ENCODE measurements around the gene GNG12. TPM values are rescaled to one million over a fixed set of nuclear protein-coding genes. Genes with fewer than 3 reads are reported as not detected.
A peak's percentile ranks its signal among the peaks of the same experiment; 100 is the strongest.

Gene GNG12
- total RNA-seq, 1 experiment from 2014 or later, result 70.0 TPM

DNA sequence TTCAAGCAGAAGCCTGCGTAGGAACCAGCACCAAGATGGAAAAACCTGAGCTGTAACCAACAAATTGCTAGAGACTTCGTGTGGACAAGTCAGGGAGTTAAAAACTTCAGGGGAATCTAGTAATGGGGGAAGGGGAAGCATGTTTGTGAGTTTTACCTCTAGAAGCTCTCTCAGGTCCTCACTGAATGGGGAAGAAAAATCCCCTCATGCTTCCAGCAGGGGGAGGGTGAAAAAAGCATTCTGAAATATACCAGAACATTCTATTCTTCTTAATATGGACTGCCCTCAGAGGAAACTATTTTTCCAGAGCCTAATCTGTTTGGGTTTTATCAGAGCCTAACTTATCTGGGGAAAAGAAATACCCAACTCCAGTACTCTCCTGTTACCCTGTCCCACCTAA, 28.6 kb downstream of the GNG12 start:
- peaks cover 15% of the 10 kb centered on the region; the same call in 1 of the 2 replicates for H3K4me1 ChIP-seq (ENCODE audit: control insufficient read depth, insufficient read depth, low read length)
- intact Hi-C loops (cut with micrococcal nuclease; ENCODE audit: unreplicated experiment), result no loop called here
- no peaks in the 10 kb centered on the region for H3K9me3 ChIP-seq (ENCODE audit: control insufficient read depth, insufficient read depth, low read depth, low read length)
- H3K27me3 ChIP-seq (ENCODE audit: control insufficient read depth, insufficient read depth, low read length), result no peaks in the 10 kb centered on the region
- ChIA-PET CTCF (no interaction called here), POLR2A (no interaction called here)
- no peaks in the 10 kb centered on the region for H3K36me3 ChIP-seq (ENCODE audit: control insufficient read depth, insufficient read depth, low read length)
- TF ChIP-seq POLR2AphosphoS5 (IDR thresholded peaks at IDR 0.05; ENCODE audit: low read depth, low read length), result no peak
- TF ChIP-seq, protein P1, sequence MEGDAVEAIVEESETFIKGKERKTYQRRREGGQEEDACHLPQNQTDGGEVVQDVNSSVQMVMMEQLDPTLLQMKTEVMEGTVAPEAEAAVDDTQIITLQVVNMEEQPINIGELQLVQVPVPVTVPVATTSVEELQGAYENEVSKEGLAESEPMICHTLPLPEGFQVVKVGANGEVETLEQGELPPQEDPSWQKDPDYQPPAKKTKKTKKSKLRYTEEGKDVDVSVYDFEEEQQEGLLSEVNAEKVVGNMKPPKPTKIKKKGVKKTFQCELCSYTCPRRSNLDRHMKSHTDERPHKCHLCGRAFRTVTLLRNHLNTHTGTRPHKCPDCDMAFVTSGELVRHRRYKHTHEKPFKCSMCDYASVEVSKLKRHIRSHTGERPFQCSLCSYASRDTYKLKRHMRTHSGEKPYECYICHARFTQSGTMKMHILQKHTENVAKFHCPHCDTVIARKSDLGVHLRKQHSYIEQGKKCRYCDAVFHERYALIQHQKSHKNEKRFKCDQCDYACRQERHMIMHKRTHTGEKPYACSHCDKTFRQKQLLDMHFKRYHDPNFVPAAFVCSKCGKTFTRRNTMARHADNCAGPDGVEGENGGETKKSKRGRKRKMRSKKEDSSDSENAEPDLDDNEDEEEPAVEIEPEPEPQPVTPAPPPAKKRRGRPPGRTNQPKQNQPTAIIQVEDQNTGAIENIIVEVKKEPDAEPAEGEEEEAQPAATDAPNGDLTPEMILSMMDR (IDR thresholded peaks at IDR 0.05), result 0 out of 2 replicates have a peak, but pooled peaks have one; percentile 4
- no peak overlapping the region for H3K4me3 ChIP-seq (ENCODE audit: low read depth in 2 of 2, low read length in 2 of 2)
- ATAC-seq (no peak), DNase-seq (ENCODE audit: low read depth, low spot score) (no peak)
- BruUV-seq (replicated peaks), result no TSS peak
- in situ Hi-C loops (cut with HindIII; ENCODE audit: low pct_unique_long_range_greater_than_20kb, low sequenced_read_pairs), result no loop called here
- no peak overlapping the region for H3K27ac ChIP-seq (ENCODE audit: low read length)

- in situ Hi-C loops (cut with HindIII; ENCODE audit: low pct_unique_long_range_greater_than_20kb, low sequenced_read_pairs), result no loop called here
- H3K9me3 ChIP-seq (ENCODE audit: control insufficient read depth, insufficient read depth, low read depth, low read length), result no peaks in the 10 kb centered on the region
- DNase-seq (ENCODE audit: low read depth, low spot score), result no peak
- ATAC-seq, result no peak
- intact Hi-C loops (cut with micrococcal nuclease; ENCODE audit: unreplicated experiment), result no loop called here
- no peak overlapping the region for H3K4me3 ChIP-seq (ENCODE audit: low read depth in 2 of 2, low read length in 2 of 2)
- BruUV-seq (replicated peaks), result no TSS peak
- no peak overlapping the region for H3K27ac ChIP-seq (ENCODE audit: low read length)
- no peaks in the 10 kb centered on the region for H3K36me3 ChIP-seq (ENCODE audit: control insufficient read depth, insufficient read depth, low read length)
- H3K27me3 ChIP-seq (ENCODE audit: control insufficient read depth, insufficient read depth, low read length), result no peaks in the 10 kb centered on the region
- H3K4me1 ChIP-seq (ENCODE audit: control insufficient read depth, insufficient read depth, low read length), result peaks cover 15% of the 10 kb centered on the region; the same call in 1 of the 2 replicates
- POLR2A ChIA-PET, result no interaction called here
- CTCF ChIA-PET, result no interaction called here
- TF ChIP-seq POLR2AphosphoS5 (IDR thresholded peaks at IDR 0.05; ENCODE audit: low read depth, low read length) (no peak), REST (IDR thresholded peaks at IDR 0.05; ENCODE audit: insufficient read depth in 1 of 2, low read depth in 2 of 2, low read length in 1 of 2) (no peak), TCF7L2 (IDR thresholded peaks at IDR 0.05; ENCODE audit: low read depth, low read length) (no peak), SIN3A (IDR thresholded peaks at IDR 0.05; ENCODE audit: borderline replicate concordance, insufficient read depth, low read depth, low read length) (no peak)
- TF ChIP-seq, protein P1 (IDR thresholded peaks at IDR 0.05), result no peak
Measured at GRCh38 chr1:67803380-67804279, 29.6 kb downstream of the GNG12 start.

All from Panc1 (cell line).